Effector memory CD8-positive, alpha-beta T cell (primary cell): ENCODE measurements around the gene RANBP3.
A peak's percentile ranks its signal among the peaks of the same experiment; 100 is the strongest.
"Not testable (repeated sequence)": the region's sequence is repeated elsewhere in the genome, so short reads cannot be mapped to it uniquely, and the experiment has no call there.

ENCODE experiments used
- ATAC-seq: fragments of 150-1000 bp; cut with Tn5 transposase; replicated peaks from 2 replicates; pipeline ENCODE4 v1.10.0; 2021; ENCODE audit warnings: mild to moderate bottlenecking, moderate library complexity
- DNase-seq, 3 experiments: peaks; one replicate each; pipeline ENCODE4 v3.0.0; 2021
- H3K27ac Mint-ChIP-seq, 2 donors: one replicate each; pipeline ENCODE4 v1.8.0; 2022; ENCODE audit warnings: mild to moderate bottlenecking in 2 of 2, mixed read lengths in 2 of 2, moderate library complexity in 2 of 2
- H3K27me3 Mint-ChIP-seq, 2 donors: one replicate each; pipeline ENCODE4 v1.8.0; 2022; ENCODE audit warnings: mixed read lengths in 2 of 2
- H3K36me3 Mint-ChIP-seq: one replicate; pipeline ENCODE4 v1.8.0; 2022; ENCODE audit warnings: mild to moderate bottlenecking, moderate library complexity, mixed read lengths; ENCODE audit not compliant: insufficient read depth
- H3K4me1 Mint-ChIP-seq, 2 donors: one replicate each; pipeline ENCODE4 v1.8.0; 2022; ENCODE audit warnings: low read depth in 2 of 2, mixed read lengths in 2 of 2
- H3K4me3 Mint-ChIP-seq, 2 donors: one replicate each; pipeline ENCODE4 v1.8.0; 2022; ENCODE audit warnings: mild to moderate bottlenecking in 2 of 2, mixed read lengths in 2 of 2, moderate library complexity in 2 of 2
- H3K9me3 Mint-ChIP-seq, 2 donors: one replicate each; pipeline ENCODE4 v1.8.0; 2022; ENCODE audit warnings: mixed read lengths in 2 of 2
- total RNA-seq, 9 experiments: gene quantifications; one replicate each; lab custom pipeline; 2026; lab: John Stamatoyannopoulos, UW

Gene RANBP3
- 68.8 to 109 (median 90.5) reads per million in 9 experiments for total RNA-seq

GRCh38 chr19:5977785-5978605 is at the start of gene RANBP3:
Gene RANBP3, minus strand, starts transcription at chr19:5978140. Its CDS starts 58 bp downstream, at chr19:5978082.
- DNase-seq: peak; percentile 93 to 97 (median 96)
- H3K27me3 Mint-ChIP-seq: no peaks in the 10 kb centered on the region
- no peaks in the 10 kb centered on the region for H3K9me3 Mint-ChIP-seq
- H3K27ac Mint-ChIP-seq: peak within 1 kb of the TSS; percentile 96
- H3K4me1 Mint-ChIP-seq: peaks cover 45 to 47% of the 10 kb centered on the region in 2 donors
- peaks cover 33% of the 10 kb centered on the region for H3K36me3 Mint-ChIP-seq
- peak; percentile 90 for ATAC-seq
- H3K4me3 Mint-ChIP-seq: peak within 1 kb of the TSS; percentile 98 to 99

GRCh38 chr19:6026390-6027227 is 48.7 kb upstream of the RANBP3 start:
- DNase-seq: no peak
- Mint-ChIP-seq H3K4me3 (no peak overlapping the region), H3K36me3 (no peaks in the 10 kb centered on the region), H3K4me1 (peaks cover 0 to 10% of the 10 kb centered on the region in 2 donors), H3K27ac (no peak overlapping the region), H3K27me3 (peaks cover 16 to 29% of the 10 kb centered on the region in 2 donors), H3K9me3 (no peaks in the 10 kb centered on the region)
- ATAC-seq: no peak

- DNase-seq, H3K36me3 Mint-ChIP-seq, H3K27ac Mint-ChIP-seq, H3K9me3 Mint-ChIP-seq, H3K4me3 Mint-ChIP-seq, ATAC-seq: not testable (repeated sequence)
- Mint-ChIP-seq H3K27me3 (peaks cover 24 to 38% of the 10 kb centered on the region in 2 donors), H3K4me1 (peaks cover 1 to 10% of the 10 kb centered on the region in 2 donors)
These were observed 46.8 kb upstream of the RANBP3 start for GRCh38 chr19:6024756-6025155.

GRCh38 chr19:6023936-6024335 is 46.0 kb upstream of the RANBP3 start:
- DNase-seq (no peak), ATAC-seq (no peak)
- H3K27ac Mint-ChIP-seq: no peak overlapping the region
- H3K9me3 Mint-ChIP-seq: no peaks in the 10 kb centered on the region
- H3K36me3 Mint-ChIP-seq: no peaks in the 10 kb centered on the region
- H3K4me3 Mint-ChIP-seq: no peak overlapping the region
- H3K27me3 Mint-ChIP-seq: peaks cover 24 to 43% of the 10 kb centered on the region in 2 donors
- H3K4me1 Mint-ChIP-seq: peaks cover 1 to 10% of the 10 kb centered on the region in 2 donors

- no peak overlapping the region for H3K27ac Mint-ChIP-seq
- no peak for DNase-seq
These were observed 45.2 kb upstream of the RANBP3 start for GRCh38 chr19:6023085-6023682.

GRCh38 chr19:6022570-6023064 is 44.7 kb upstream of the RANBP3 start:
- no peaks in the 10 kb centered on the region for H3K36me3 Mint-ChIP-seq
- H3K4me1 Mint-ChIP-seq: peaks cover 1 to 10% of the 10 kb centered on the region in 2 donors
- H3K27me3 Mint-ChIP-seq: peaks cover 24 to 43% of the 10 kb centered on the region in 2 donors
- no peak overlapping the region for H3K4me3 Mint-ChIP-seq
- no peaks in the 10 kb centered on the region for H3K9me3 Mint-ChIP-seq
- DNase-seq (no peak), ATAC-seq (no peak)
- H3K27ac Mint-ChIP-seq: peak overlapping the region in 1 of 2 donors; percentile 69

More at GRCh38 chr19:6023085-6023682, 45.2 kb upstream of the RANBP3 start:
- Mint-ChIP-seq H3K9me3 (no peaks in the 10 kb centered on the region), H3K4me3 (no peak overlapping the region), H3K36me3 (no peaks in the 10 kb centered on the region), H3K27me3 (peaks cover 24 to 43% of the 10 kb centered on the region in 2 donors), H3K4me1 (peaks cover 1 to 10% of the 10 kb centered on the region in 2 donors)
- ATAC-seq: no peak

GRCh38 chr19:6021878-6022569 is 44.1 kb upstream of the RANBP3 start:
- ATAC-seq: peak; percentile 85
- Mint-ChIP-seq H3K4me3 (no peak overlapping the region), H3K27me3 (peaks cover 24 to 43% of the 10 kb centered on the region in 2 donors), H3K36me3 (no peaks in the 10 kb centered on the region), H3K9me3 (no peaks in the 10 kb centered on the region), H3K27ac (peak overlapping the region in 1 of 2 donors; percentile 69), H3K4me1 (peaks cover 1 to 10% of the 10 kb centered on the region in 2 donors)
- peak; percentile 66 to 69 (median 66) for DNase-seq

- DNase-seq (no peak), ATAC-seq (no peak)
- Mint-ChIP-seq H3K9me3 (no peaks in the 10 kb centered on the region), H3K4me1 (peaks cover 1 to 10% of the 10 kb centered on the region in 2 donors), H3K36me3 (no peaks in the 10 kb centered on the region), H3K27me3 (peaks cover 24 to 37% of the 10 kb centered on the region in 2 donors), H3K4me3 (no peak overlapping the region), H3K27ac (no peak overlapping the region)
These were observed 43.2 kb upstream of the RANBP3 start for GRCh38 chr19:6020972-6021805.

GRCh38 chr19:6020166-6020882 is 42.4 kb upstream of the RANBP3 start:
- H3K4me3 Mint-ChIP-seq: no peak overlapping the region
- ATAC-seq (no peak), DNase-seq (no peak)
- no peak overlapping the region for H3K27ac Mint-ChIP-seq
- H3K4me1 Mint-ChIP-seq: peaks cover 1 to 10% of the 10 kb centered on the region in 2 donors
- H3K9me3 Mint-ChIP-seq: no peaks in the 10 kb centered on the region
- H3K27me3 Mint-ChIP-seq: peaks cover 24 to 37% of the 10 kb centered on the region in 2 donors
- no peaks in the 10 kb centered on the region for H3K36me3 Mint-ChIP-seq

GRCh38 chr19:6018786-6019185 is 40.8 kb upstream of the RANBP3 start:
- no peak overlapping the region for H3K27ac Mint-ChIP-seq
- peaks cover 24 to 31% of the 10 kb centered on the region in 2 donors for H3K27me3 Mint-ChIP-seq
- H3K36me3 Mint-ChIP-seq: no peaks in the 10 kb centered on the region
- peaks cover 1 to 10% of the 10 kb centered on the region in 2 donors for H3K4me1 Mint-ChIP-seq
- DNase-seq (no peak), ATAC-seq (no peak)
- H3K4me3 Mint-ChIP-seq: no peak overlapping the region
- H3K9me3 Mint-ChIP-seq: no peaks in the 10 kb centered on the region

GRCh38 chr19:6017576-6017975 is 39.6 kb upstream of the RANBP3 start:
- Mint-ChIP-seq H3K27me3 (peaks cover 18 to 24% of the 10 kb centered on the region in 2 donors), H3K27ac (no peak overlapping the region), H3K4me1 (peaks cover 1 to 9% of the 10 kb centered on the region in 2 donors), H3K36me3 (no peaks in the 10 kb centered on the region), H3K9me3 (no peaks in the 10 kb centered on the region), H3K4me3 (no peak overlapping the region)
- ATAC-seq (no peak), DNase-seq (no peak)
